NCI-H2227 treated with DMSO at 0.1 percent for 48 hours (cell line): ENCODE data around the gene ST14.
"Not testable (repeated sequence)": the region's sequence is repeated elsewhere in the genome, so short reads cannot be mapped to it uniquely, and the experiment has no call there.

Experiments used
- DNase-seq: peaks from one replicate; lab custom pipeline; 2025; lab: John Stamatoyannopoulos, UW

The ST14 gene

GRCh38 chr11:130227373-130227772, 67.8 kb downstream of the ST14 start:
- DNase-seq: no peak

GRCh38 chr11:130233486-130233885, 73.9 kb downstream of the ST14 start:
- not testable (repeated sequence) for DNase-seq

- DNase-seq: not testable (repeated sequence)
Measured at GRCh38 chr11:130233888-130234287, 74.3 kb downstream of the ST14 start.

- DNase-seq: no peak
Measured at GRCh38 chr11:130234315-130234714, 74.7 kb downstream of the ST14 start.

GRCh38 chr11:130237282-130238006, 77.9 kb downstream of the ST14 start:
- DNase-seq: no peak

- DNase-seq: no peak
Measured at GRCh38 chr11:130241713-130242112, 82.1 kb downstream of the ST14 start.

- DNase-seq: no peak
Measured at GRCh38 chr11:130243816-130244215, 84.2 kb downstream of the ST14 start.

GRCh38 chr11:130244848-130245247, 85.3 kb downstream of the ST14 start:
- DNase-seq: no peak

GRCh38 chr11:130245375-130245774, 85.8 kb downstream of the ST14 start:
- DNase-seq: not testable (repeated sequence)

GRCh38 chr11:130246270-130246669, 86.7 kb downstream of the ST14 start:
- DNase-seq: no peak

- no peak for DNase-seq
Measured at GRCh38 chr11:130246738-130247137, 87.2 kb downstream of the ST14 start.

GRCh38 chr11:130247319-130247718, 87.7 kb downstream of the ST14 start:
- no peak for DNase-seq

GRCh38 chr11:130249371-130249770, 89.8 kb downstream of the ST14 start:
- no peak for DNase-seq

GRCh38 chr11:130249929-130250328, 90.3 kb downstream of the ST14 start:
- not testable (repeated sequence) for DNase-seq

GRCh38 chr11:130251763-130252162, 92.2 kb downstream of the ST14 start:
- not testable (repeated sequence) for DNase-seq
